22Rv1 (cell line): Measurements from ENCODE around the gene LMOD2.

ENCODE experiments used
- CTCF ChIP-seq: fragments of 450-650 bp; IDR thresholded peaks from 2 replicates; pipeline ENCODE4 v1.5.1; 2017; ENCODE audit warnings: mild to moderate bottlenecking
- ZFX ChIP-seq: fragments of 450-650 bp; IDR thresholded peaks from 2 replicates; pipeline ENCODE4 v1.6.1; 2017; ENCODE audit warnings: antibody characterized with exemption, borderline replicate concordance

DNA sequence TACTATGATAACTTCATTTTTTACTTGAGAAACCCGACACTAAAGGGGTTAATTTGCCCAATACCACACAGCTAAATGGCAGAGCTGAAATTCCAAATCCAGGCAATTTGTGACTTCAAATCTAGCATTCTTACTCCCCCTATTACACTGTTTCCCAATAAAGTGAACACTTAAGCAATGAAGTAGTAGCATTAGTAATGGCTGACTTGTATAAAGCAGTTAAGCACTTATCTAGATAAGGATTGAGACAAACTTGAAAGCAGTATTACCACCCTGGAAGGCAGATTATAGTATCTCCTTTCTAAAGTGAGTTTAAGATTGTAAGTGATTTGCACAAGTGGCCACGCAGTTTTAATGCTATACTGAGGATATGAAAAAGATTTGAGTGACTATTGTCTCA, 53.9 kb downstream of the LMOD2 start:
- TF ChIP-seq CTCF (no peak), ZFX (no peak)
